Spleen (tissue), 11 donors: ENCODE results near the gene TBXAS1. TPM values are rescaled to one million over a fixed set of nuclear protein-coding genes. Genes with fewer than 3 reads are reported as not detected.

Experiments
- DNase-seq: peaks from one replicate; pipeline ENCODE4 v3.0.0-alpha.2; 2020
- H3K27ac ChIP-seq, 8 donors: fragments of 200-600 bp; sonication (generic) in 7 of 8; 1 replicate in 4 of 8; 2 replicates in 4 of 8; pipeline versions ENCODE4 v1.5.0 to v1.8.0; 2016 to 2021; ENCODE audit warnings: inconsistent platforms in 4 of 8, mild to moderate bottlenecking in 4 of 8, moderate library complexity in 1 of 8
- H3K27me3 ChIP-seq, 7 donors: fragments of 200-600 bp; sonication (generic) in 6 of 7; replicated peaks in 1 of 7; 1 replicate in 4 of 7; 2 replicates in 3 of 7; pipeline versions ENCODE4 v1.5.0 to v1.8.0; 2016 to 2021; ENCODE audit warnings: inconsistent platforms in 3 of 7, mild to moderate bottlenecking in 1 of 7
- H3K36me3 ChIP-seq, 6 donors: fragments of 200-600 bp; sonication (generic) in 5 of 6; 1 replicate in 4 of 6; 2 replicates in 2 of 6; pipeline versions ENCODE4 v1.5.0 to v1.8.0; 2016 to 2021; ENCODE audit warnings: inconsistent platforms in 2 of 6
- H3K4me1 ChIP-seq, 6 donors: fragments of 200-600 bp; sonication (generic) in 5 of 6; 1 replicate in 3 of 6; 2 replicates in 3 of 6; pipeline versions ENCODE4 v1.5.0 to v1.8.0; 2016 to 2021; ENCODE audit warnings: inconsistent platforms in 3 of 6
- H3K4me3 ChIP-seq, 8 donors: fragments of 200-600 bp; sonication (generic) in 7 of 8; 1 replicate in 4 of 8; 2 replicates in 4 of 8; pipeline versions ENCODE4 v1.5.0 to v1.8.0; 2016 to 2021; ENCODE audit warnings: inconsistent platforms in 4 of 8, mild to moderate bottlenecking in 4 of 8, moderate library complexity in 2 of 8
- H3K9me3 ChIP-seq, 8 donors: fragments of 200-600 bp; sonication (generic) in 7 of 8; 1 replicate in 4 of 8; 2 replicates in 4 of 8; pipeline versions ENCODE4 v1.5.0 to v1.8.0; 2016 to 2021; ENCODE audit warnings: inconsistent platforms in 4 of 8
- POLR2A ChIP-seq, 3 donors: fragments of 450-650 bp; IDR thresholded peaks; one replicate each; pipeline ENCODE4 v1.5.1; 2017; ENCODE audit warnings: antibody characterized with exemption in 3 of 3, mild to moderate bottlenecking in 1 of 3
- POLR2AphosphoS5 ChIP-seq, 3 donors: sonication (generic); formaldehyde crosslinking; IDR thresholded peaks; one replicate each; pipeline ENCODE4 v1.5.1; 2017; ENCODE audit warnings: antibody characterized with exemption in 3 of 3
- WGBS, 5 donors: extraction: QIAGEN DNeasy Blood & Tissue Kit in 3 of 5; methylation state at CpG; one replicate each; pipeline versions ENCODE4 v1.1.5 to v1.1.7; 2013 to 2018; 5-methylcytosine and 5-hydroxymethylcytosine counted together
- intact Hi-C: fragments of 100-400 bp; cut with DNase I; formaldehyde crosslinking; loops from one replicate; pipeline ENCODE4 v1.15.0; 2023; ENCODE audit warnings: low total_unique reads
- polyA plus RNA-seq, 3 donors: library from polyadenylated mRNA; stranded (reverse); fragments of 200-250 nt; gene quantifications; one replicate each; pipeline ENCODE4 v1.2.1, GENCODE V29; 2013
- total RNA-seq, 7 donors: library from RNA; depleted of rRNA in 3 of 7; stranded (reverse); fragments of >200 nt in 3 of 7; fragmentation: NEBNext Ultra II Directional in 4 of 7; extraction: Animal tissue kit (Norgen Biotek cat#: 25700) in 4 of 7; gene quantifications; one replicate each; pipeline versions ENCODE4 v1.1.0 to v1.2.1, GENCODE V29; 2016 to 2021
- TF ChIP-seq, protein P1 (sequence below), 11 experiments: fragments of 200-600 bp in 7 of 11; fragments of 450-650 bp in 4 of 11; sonication (generic) in 4 of 11; IDR thresholded peaks in 8 of 11; conservative IDR thresholded peaks in 3 of 11; 1 replicate in 7 of 11; 2 replicates in 4 of 11; pipeline versions ENCODE4 v1.4.0 to v1.8.0; 2016 to 2021; ENCODE audit warnings: antibody characterized with exemption in 11 of 11, inconsistent platforms in 4 of 11, mild to moderate bottlenecking in 1 of 11
- donor health status: healthy with polysubstance abuse.
- donor health status: DM: no; HTN: no; CAD: no; lungs with moderate emphysema.
- donor health status: DM: no; HTN: no; CAD: no.
- donor health status: Bipolar disorder and iron deficiency.
- donor health status: healthy.
- donor health status: DM: no; HTN: no; CAD: no.
- donor health status: DM: yes; HTN: yes; CAD: no.

The TBXAS1 gene
- total and polyA plus RNA-seq, 10 donors = 19.8 to 287 (median 147) TPM

DNA sequence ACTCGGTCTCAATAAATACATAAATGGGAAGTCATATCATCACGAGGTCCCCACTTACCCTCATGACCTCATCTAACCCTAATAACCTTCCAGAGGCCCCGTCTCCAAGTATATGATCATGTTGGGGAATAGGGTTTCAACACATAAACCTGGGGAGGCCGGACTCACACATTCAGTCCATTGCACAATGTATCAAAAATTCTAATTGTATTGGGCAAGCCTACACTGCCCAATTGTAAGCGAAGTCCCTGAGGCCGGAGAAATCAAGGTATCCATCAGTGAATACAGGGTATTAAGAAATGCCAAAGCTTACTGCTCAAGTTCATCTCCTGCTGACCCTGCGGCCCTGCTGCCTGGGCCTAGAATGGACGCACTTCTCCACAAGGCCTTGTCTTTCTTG, 164.1 kb downstream of the TBXAS1 start:
- intact Hi-C loops = no loop called here
- TF ChIP-seq POLR2AphosphoS5 (IDR thresholded peaks at IDR 0.05) (no peak), POLR2A (IDR thresholded peaks at IDR 0.05) (no peak)
- TF ChIP-seq, protein P1, sequence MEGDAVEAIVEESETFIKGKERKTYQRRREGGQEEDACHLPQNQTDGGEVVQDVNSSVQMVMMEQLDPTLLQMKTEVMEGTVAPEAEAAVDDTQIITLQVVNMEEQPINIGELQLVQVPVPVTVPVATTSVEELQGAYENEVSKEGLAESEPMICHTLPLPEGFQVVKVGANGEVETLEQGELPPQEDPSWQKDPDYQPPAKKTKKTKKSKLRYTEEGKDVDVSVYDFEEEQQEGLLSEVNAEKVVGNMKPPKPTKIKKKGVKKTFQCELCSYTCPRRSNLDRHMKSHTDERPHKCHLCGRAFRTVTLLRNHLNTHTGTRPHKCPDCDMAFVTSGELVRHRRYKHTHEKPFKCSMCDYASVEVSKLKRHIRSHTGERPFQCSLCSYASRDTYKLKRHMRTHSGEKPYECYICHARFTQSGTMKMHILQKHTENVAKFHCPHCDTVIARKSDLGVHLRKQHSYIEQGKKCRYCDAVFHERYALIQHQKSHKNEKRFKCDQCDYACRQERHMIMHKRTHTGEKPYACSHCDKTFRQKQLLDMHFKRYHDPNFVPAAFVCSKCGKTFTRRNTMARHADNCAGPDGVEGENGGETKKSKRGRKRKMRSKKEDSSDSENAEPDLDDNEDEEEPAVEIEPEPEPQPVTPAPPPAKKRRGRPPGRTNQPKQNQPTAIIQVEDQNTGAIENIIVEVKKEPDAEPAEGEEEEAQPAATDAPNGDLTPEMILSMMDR (IDR thresholded peaks at IDR 0.05 in 8 of 11, conservative IDR thresholded peaks at IDR 0.05 in 3 of 11) = no peak

DNA sequence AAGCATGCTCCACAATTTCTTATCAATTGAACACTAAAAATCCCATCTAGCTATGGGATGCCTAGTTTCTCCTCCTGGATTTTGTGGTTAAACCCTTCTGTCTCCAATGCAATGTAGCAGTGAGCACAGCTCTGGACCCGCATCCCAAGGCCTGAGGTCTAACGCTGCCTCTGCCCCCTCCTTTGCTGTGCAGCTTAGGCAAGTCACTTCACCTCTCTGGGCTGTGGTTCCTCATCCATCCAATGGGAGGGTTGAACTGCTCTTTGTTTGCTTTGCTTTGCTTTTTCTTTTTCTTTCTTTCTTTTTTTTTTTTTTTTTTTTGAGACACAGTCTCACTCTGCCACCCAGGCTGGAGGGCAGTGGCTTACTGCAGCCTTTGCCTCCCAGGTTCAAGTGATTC, 164.5 kb downstream of the TBXAS1 start:
- Histone ChIP-seq H3K9me3 (no peaks in the 10 kb centered on the region), H3K4me3 (no peak overlapping the region), H3K27ac (no peak overlapping the region), H3K4me1 (no peaks in the 10 kb centered on the region), H3K27me3 (no peaks in the 10 kb centered on the region), H3K36me3 (peaks cover 0 to 37% (median 0%) of the 10 kb centered on the region in 6 donors)
- no peak for DNase-seq
- WGBS, 5 donors = 88 to 100% (median 97%) methylated on average over 2 of the region's 2 CpGs
- intact Hi-C loops = no loop called here
- TF ChIP-seq POLR2A (IDR thresholded peaks at IDR 0.05) (no peak), POLR2AphosphoS5 (IDR thresholded peaks at IDR 0.05) (no peak)
- TF ChIP-seq, protein P1 (IDR thresholded peaks at IDR 0.05 in 8 of 11, conservative IDR thresholded peaks at IDR 0.05 in 3 of 11) = no peak

More for the DNA sequence above, 164.1 kb downstream of the TBXAS1 start:
- no peaks in the 10 kb centered on the region for H3K9me3 ChIP-seq
- DNase-seq = no peak
- peaks cover 0 to 37% (median 0%) of the 10 kb centered on the region in 6 donors for H3K36me3 ChIP-seq
- H3K27ac ChIP-seq = peak overlapping the region in 1 of 8 donors; percentile 28
- no peaks in the 10 kb centered on the region for H3K27me3 ChIP-seq
- H3K4me3 ChIP-seq = no peak overlapping the region
- WGBS, 5 donors = 78 to 90% (median 85%) methylated on average over 8 of the region's 8 CpGs
- no peaks in the 10 kb centered on the region for H3K4me1 ChIP-seq

DNA sequence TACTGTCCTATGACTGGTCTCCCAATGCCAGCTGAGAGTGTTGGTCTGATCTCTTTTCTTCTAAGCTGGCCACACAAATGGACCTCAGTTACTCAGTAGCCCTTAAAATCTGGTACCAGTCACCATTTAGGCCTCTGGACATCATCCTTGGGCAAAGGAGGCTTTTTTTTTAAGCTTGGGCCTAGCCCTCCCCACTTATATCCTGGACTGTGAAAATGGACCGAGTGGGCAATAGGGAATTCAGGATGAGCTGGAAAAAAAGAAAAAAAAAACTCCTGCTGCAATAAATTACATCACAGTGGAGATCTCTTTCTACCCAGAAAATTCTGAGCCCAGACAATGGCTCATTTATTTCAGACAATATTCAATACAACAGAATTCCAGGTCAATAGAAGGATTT, 165.3 kb downstream of the TBXAS1 start:
- 84 to 95% (median 89%) methylated on average over 1 of the region's 1 CpG for WGBS, 5 donors
- no peak overlapping the region for H3K4me3 ChIP-seq
- no peak overlapping the region for H3K27ac ChIP-seq
- intact Hi-C loops = no loop called here
- peaks cover 0 to 37% (median 0%) of the 10 kb centered on the region in 6 donors for H3K36me3 ChIP-seq
- H3K4me1 ChIP-seq = no peaks in the 10 kb centered on the region
- H3K27me3 ChIP-seq = no peaks in the 10 kb centered on the region
- no peak for DNase-seq
- TF ChIP-seq POLR2AphosphoS5 (IDR thresholded peaks at IDR 0.05) = no peak
- TF ChIP-seq, protein P1 (IDR thresholded peaks at IDR 0.05 in 8 of 11, conservative IDR thresholded peaks at IDR 0.05 in 3 of 11) = no peak
- no peak for TF ChIP-seq POLR2A (IDR thresholded peaks at IDR 0.05)
- no peaks in the 10 kb centered on the region for H3K9me3 ChIP-seq

DNA sequence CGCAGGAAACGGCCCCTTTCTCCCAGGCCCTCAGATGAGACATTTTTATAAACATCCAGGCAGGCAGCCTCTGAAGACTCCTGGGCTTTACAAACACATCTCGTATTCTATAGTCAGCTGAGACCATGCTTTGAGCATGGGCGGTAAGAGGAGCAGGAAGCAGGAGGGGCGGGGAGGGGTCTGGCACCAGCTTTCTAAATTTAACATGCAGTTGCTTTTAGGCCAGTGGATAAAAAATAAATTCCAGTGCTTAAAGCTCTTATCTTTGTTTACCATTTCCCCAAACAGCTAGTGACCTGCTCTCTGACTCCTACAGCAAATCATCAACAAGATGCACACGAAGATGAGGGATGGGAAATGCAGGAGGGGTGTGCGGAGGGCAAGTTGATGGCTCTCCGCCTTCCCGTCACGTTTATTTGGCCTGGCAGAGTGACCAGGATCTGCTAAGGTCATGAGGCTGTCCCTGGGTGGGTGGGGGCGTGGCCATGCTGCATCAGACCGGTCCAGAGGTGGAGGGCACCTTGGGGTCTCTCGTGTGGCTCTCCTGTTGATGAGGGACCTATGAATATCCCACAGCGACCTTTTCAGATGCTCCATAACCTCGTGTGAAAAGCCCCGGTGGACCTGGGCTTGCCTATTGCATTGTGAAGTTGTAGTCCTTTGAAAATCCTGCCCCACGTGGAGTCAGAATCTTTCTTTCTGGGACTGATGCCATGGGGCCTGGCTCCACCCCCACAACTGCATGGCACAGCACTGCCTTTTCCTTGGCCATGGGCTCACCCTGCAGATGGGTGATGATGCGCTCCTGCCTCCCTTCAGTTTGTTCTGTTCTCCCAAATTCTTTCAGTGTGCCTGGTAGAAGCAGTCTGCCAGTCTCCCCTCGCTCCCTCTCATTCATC, 166.2 kb downstream of the TBXAS1 start:
- peak; percentile 50 for DNase-seq

More for the DNA sequence above, 166.2 kb downstream of the TBXAS1 start:
- Histone ChIP-seq H3K4me3 (no peak overlapping the region), H3K27me3 (no peaks in the 10 kb centered on the region), H3K4me1 (no peaks in the 10 kb centered on the region), H3K36me3 (peaks cover 0 to 32% (median 0%) of the 10 kb centered on the region in 6 donors), H3K9me3 (no peaks in the 10 kb centered on the region), H3K27ac (no peak overlapping the region)
- WGBS, 5 donors = 59 to 74% (median 67%) methylated on average over 19 of the region's 19 CpGs
- intact Hi-C loops = no loop called here
- TF ChIP-seq POLR2AphosphoS5 (IDR thresholded peaks at IDR 0.05) = no peak
- TF ChIP-seq POLR2A (IDR thresholded peaks at IDR 0.05) = no peak
- TF ChIP-seq, protein P1 (IDR thresholded peaks at IDR 0.05 in 8 of 11, conservative IDR thresholded peaks at IDR 0.05 in 3 of 11) = no peak
